Spinal cord (tissue), 10 donors: ENCODE measurements around the gene NPAS3. TPM values are rescaled to one million over a fixed set of nuclear protein-coding genes. Genes with fewer than 3 reads are reported as not detected.
A peak's percentile ranks its signal among the peaks of the same experiment; 100 is the strongest.

Experiments used
- DNase-seq, 6 donors: peaks; one replicate each; pipeline versions ENCODE4 v3.0.0 to v3.0.0-alpha.2; 2013 to 2015; ENCODE audit warnings: low spot score in 6 of 6, low read depth in 4 of 6
- H3K27ac ChIP-seq: one replicate; pipeline ENCODE4 v1.5.1; 2013; ENCODE audit warnings: low read depth, low read length, control low read depth
- H3K27me3 ChIP-seq: one replicate; pipeline ENCODE4 v1.6.1; 2013; ENCODE audit warnings: low read length; ENCODE audit not compliant: control insufficient read depth, insufficient read depth
- H3K36me3 ChIP-seq: one replicate; pipeline ENCODE4 v1.6.1; 2013; ENCODE audit warnings: low read length; ENCODE audit not compliant: control insufficient read depth, insufficient read depth
- H3K4me1 ChIP-seq: one replicate; pipeline ENCODE4 v1.6.1; 2013; ENCODE audit warnings: low read length; ENCODE audit not compliant: control insufficient read depth, insufficient read depth
- H3K4me3 ChIP-seq: one replicate; pipeline ENCODE4 v1.5.1; 2013; ENCODE audit warnings: low read depth, low read length, control low read depth
- H3K9me3 ChIP-seq: one replicate; pipeline ENCODE4 v1.6.1; 2013; ENCODE audit warnings: low read length; ENCODE audit not compliant: control insufficient read depth, insufficient read depth
- WGBS: methylation state at CpG from one replicate; pipeline ENCODE4 v1.1.5; 2013; ENCODE audit warnings: missing lambda C conversion rate; ENCODE audit not compliant: insufficient coverage; 5-methylcytosine and 5-hydroxymethylcytosine counted together
- polyA plus RNA-seq, 2 donors: library from polyadenylated mRNA; unstranded; fragments of 120-200 nt; gene quantifications; one replicate each; pipeline ENCODE4 v1.2.1, GENCODE V29; 2013; ENCODE audit not compliant: insufficient read length in 2 of 2
- total RNA-seq, 2 donors: library from RNA; depleted of rRNA in 1 of 2; stranded (reverse); fragments of 120-200 nt in 1 of 2; fragments of >200 nt in 1 of 2; gene quantifications; one replicate each; pipeline versions ENCODE4 v1.2.3 to v1.2.4, GENCODE V29; 2013 to 2014
- donor health status: healthy.

NPAS3 gene
- total and polyA plus RNA-seq, 4 donors: 23.2 to 77.3 (median 50.8) TPM

DNA sequence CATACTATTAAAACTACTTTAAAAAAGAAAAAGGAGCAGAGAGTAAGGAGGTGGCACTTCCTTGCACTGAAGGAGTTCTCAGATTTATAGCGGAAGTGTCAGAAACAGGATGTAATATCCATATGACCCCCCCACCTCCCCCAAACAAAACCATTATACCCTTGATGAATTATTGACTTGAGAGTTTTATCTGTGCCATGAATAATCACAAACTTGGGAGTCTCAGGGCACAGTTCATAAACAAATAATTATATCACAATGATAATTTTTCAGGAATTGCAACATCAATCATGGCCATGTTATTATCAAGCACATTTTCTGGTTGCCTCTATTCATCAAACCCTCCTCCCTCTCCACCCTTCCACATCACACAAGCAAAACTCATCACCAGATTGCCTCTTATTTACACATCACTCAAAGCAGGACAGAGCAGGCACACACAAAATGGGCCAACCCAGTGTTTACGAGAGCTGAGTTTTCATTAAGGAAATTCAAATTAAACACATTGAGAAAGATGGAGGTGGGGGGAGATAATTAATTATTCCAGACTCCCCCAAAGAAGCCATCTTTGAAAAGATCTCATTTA is 870.8 kb downstream of the NPAS3 start:
- Histone ChIP-seq H3K36me3 (no peaks in the 10 kb centered on the region), H3K27ac (no peak overlapping the region), H3K4me1 (no peaks in the 10 kb centered on the region), H3K9me3 (no peaks in the 10 kb centered on the region), H3K27me3 (no peaks in the 10 kb centered on the region), H3K4me3 (no peak overlapping the region)
- no CpG with 5 or more reads among the region's 2 CpGs for WGBS
- peak in 1 of 6 donors; percentile 59 for DNase-seq

DNA sequence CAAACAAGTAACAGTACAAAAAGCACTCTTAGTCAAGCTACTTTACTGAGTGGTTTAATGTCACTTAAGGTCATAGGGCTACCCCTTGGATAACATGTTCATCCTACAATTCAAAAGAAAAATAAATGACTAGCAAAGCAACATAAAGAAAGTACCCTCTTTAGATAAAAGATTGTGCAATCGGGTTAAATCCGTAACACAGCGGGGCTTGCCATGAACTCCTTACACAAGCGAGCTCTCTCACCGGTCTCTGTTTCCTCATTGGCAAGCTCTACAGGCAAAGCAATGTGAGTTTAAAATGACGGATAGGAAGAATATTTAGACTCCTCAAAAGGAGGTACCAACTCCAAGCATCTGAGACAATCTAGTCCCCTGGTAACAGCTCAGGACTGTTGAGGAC is 871.6 kb downstream of the NPAS3 start:
- H3K4me3 ChIP-seq: no peak overlapping the region
- no peaks in the 10 kb centered on the region for H3K9me3 ChIP-seq
- H3K27ac ChIP-seq: no peak overlapping the region
- H3K4me1 ChIP-seq: no peaks in the 10 kb centered on the region
- DNase-seq: no peak
- H3K36me3 ChIP-seq: no peaks in the 10 kb centered on the region
- H3K27me3 ChIP-seq: no peaks in the 10 kb centered on the region
- WGBS: no CpG with 5 or more reads among the region's 6 CpGs

DNA sequence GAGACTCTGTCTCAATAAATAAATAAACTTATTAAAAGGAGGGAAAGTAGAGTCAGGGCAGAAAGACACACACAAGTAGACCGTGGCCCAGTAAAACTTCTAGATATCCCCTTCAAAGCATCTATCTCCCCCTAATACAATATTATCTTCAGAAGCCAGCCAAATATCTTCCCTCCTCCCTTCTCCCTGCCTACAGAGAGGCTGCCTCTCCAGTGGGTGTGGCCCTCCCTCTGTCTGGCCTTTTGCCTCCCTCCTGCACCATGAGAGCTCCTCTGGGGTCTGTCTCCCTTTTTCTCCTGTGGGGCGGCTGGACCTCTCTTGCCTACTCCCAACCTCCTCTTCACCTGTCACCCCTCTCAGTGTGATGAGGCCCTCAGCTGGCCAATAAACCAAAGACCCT is 873.0 kb downstream of the NPAS3 start:
- H3K4me3 ChIP-seq: no peak overlapping the region
- no peaks in the 10 kb centered on the region for H3K36me3 ChIP-seq
- H3K4me1 ChIP-seq: no peaks in the 10 kb centered on the region
- no peak for DNase-seq
- H3K27me3 ChIP-seq: no peaks in the 10 kb centered on the region
- H3K9me3 ChIP-seq: no peaks in the 10 kb centered on the region
- 100% methylated on average over 1 of the region's 2 CpGs for WGBS
- no peak overlapping the region for H3K27ac ChIP-seq

DNA sequence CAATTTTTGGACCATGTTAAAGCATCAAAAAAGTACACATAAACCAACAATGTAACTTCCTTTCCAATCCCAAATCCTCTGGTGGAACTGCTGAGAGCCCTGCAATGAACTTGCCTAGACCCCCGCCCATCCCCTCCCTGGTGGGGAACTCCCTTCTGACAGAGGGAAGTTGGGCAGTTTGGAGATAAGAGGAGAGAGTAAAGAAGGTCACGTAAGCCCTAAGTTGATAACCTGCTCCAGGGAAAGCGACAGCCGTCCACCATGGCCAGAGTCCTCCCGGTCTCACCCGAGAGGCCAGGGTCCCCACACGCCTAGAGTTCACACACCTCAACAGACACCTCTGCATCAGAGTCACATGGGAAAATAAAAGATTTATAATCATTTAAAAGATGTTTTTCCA is 873.5 kb downstream of the NPAS3 start:
- WGBS: no CpG with 5 or more reads among the region's 7 CpGs
- no peak overlapping the region for H3K27ac ChIP-seq
- H3K27me3 ChIP-seq: no peaks in the 10 kb centered on the region
- no peak for DNase-seq
- H3K36me3 ChIP-seq: no peaks in the 10 kb centered on the region
- no peaks in the 10 kb centered on the region for H3K4me1 ChIP-seq
- no peak overlapping the region for H3K4me3 ChIP-seq
- no peaks in the 10 kb centered on the region for H3K9me3 ChIP-seq

DNA sequence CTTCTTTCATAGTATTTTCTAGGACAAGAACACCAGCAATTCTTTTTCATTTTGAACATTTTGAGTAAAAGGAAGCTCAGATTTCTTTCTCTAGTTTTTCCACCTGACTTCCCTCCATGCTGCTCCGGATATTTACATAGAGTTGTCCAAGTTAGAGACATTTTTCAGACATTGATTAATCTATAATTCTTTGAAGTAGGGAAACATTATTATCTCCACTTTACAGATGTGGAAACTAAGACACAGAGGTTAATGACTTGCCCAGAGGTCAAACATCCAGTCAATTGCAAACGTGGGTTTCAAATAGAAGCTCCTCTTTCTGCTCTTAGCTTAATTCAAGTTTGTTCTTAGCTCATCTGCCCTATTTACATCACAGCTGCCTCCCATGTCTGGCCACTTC is 873.9 kb downstream of the NPAS3 start:
- H3K27ac ChIP-seq: no peak overlapping the region
- no peaks in the 10 kb centered on the region for H3K36me3 ChIP-seq
- no peaks in the 10 kb centered on the region for H3K9me3 ChIP-seq
- H3K4me1 ChIP-seq: no peaks in the 10 kb centered on the region
- H3K27me3 ChIP-seq: no peaks in the 10 kb centered on the region
- H3K4me3 ChIP-seq: no peak overlapping the region
- WGBS: 14% methylated on average over 1 of the region's 2 CpGs
- no peak for DNase-seq

DNA sequence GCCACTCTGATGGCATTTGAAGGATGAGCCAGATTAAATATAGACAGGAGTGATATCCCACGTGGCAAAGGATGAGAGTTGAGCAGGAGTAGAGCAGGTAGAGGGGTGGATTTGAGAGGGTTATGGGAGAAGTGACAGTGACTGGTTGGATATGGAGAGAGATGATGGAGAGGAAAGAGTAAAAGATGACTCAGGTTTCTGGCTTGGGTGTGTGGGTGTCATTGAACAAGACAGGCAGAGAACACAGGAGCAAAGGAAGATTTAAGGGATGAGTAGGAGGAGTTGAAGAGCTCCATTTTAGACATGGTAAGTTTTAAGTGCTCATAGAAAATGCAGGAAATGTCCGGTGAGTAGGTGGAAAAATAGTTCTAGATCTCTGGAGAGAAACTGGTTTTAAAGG is 875.3 kb downstream of the NPAS3 start:
- no peaks in the 10 kb centered on the region for H3K4me1 ChIP-seq
- H3K9me3 ChIP-seq: no peaks in the 10 kb centered on the region
- 29% methylated on average over 2 of the region's 2 CpGs for WGBS
- no peaks in the 10 kb centered on the region for H3K27me3 ChIP-seq
- H3K27ac ChIP-seq: no peak overlapping the region
- H3K36me3 ChIP-seq: no peaks in the 10 kb centered on the region
- no peak overlapping the region for H3K4me3 ChIP-seq
- DNase-seq: no peak

DNA sequence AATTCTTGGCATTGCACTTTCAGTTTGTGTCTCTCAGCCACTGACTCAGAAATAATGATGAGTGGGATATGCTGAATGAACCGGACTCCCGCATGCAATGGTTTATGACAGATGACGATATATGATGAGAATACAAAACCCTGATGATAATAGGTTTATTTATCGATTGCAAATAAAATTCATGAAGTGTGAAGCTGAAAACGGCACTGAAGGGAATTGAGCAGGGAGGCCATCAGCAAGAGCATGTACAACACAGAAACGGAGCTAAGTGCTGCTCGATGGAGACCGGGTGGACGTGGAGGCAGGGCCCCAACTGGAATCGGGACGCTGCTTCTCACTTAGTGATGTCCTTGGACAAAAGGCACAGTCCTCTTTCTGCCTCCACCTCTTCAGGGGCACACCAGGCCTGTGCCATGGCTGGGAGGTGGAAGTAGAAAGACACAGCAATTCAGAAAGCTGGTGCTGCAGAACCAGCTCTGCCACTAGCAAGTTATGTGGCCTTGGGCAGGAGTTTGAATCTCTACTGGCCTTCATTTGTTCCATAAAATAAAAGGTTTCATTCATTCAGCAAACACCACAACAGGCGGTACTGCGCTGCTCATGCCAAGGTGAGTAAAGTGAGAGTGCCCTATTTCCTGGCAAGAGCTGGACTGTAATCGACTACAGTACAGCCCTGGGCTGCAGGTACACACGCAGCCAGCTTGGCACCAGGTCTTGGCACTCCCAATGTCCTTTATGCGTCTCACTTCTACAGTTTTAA is 895.2 kb downstream of the NPAS3 start:
- no peaks in the 10 kb centered on the region for H3K36me3 ChIP-seq
- DNase-seq: peak in 1 of 6 donors; percentile 75
- no peaks in the 10 kb centered on the region for H3K9me3 ChIP-seq
- peaks cover 6% of the 10 kb centered on the region for H3K4me1 ChIP-seq
- H3K4me3 ChIP-seq: no peak overlapping the region
- 71% methylated on average over 16 of the region's 16 CpGs for WGBS
- H3K27me3 ChIP-seq: no peaks in the 10 kb centered on the region
- H3K27ac ChIP-seq: no peak overlapping the region

DNA sequence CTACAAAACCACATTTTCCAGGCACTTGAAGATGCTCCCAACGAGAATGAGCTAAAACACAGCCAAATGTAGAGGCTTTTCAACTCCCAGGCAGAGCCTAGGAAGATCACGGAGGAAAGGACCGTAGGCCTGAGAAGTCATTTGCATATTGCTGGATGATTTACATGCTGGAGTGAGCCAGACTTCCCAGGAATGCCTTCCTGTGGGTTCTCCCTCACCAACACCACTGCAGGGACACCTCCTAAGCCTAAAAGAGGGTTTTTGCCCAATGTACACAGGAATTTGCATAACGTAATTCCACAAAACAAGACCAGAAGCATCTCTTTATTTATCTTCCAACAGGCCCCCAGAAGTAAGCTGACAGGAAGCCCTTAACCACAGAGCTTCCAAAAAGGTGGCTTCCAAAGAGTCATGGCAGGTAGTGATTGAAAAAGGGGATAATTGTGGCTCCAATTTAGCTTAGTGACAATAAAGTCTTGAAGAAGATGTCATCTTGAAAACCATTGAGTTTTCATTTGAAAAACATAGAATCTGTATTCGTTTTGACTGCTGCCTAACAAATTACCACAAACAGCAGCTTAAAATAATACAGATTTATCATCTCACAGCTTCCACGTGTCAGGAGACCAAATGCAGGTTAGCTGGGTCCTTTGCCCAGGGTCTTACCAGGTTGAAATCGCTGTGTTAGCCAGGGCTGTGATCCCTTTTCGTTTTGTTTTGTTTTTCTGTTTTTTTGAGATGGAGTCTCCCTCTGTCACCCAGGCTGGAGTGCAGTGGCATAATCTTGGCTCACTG is 896.0 kb downstream of the NPAS3 start:
- Histone ChIP-seq H3K36me3 (no peaks in the 10 kb centered on the region), H3K9me3 (no peaks in the 10 kb centered on the region), H3K27me3 (no peaks in the 10 kb centered on the region), H3K27ac (no peak overlapping the region), H3K4me3 (no peak overlapping the region), H3K4me1 (peaks cover 6% of the 10 kb centered on the region)
- no peak for DNase-seq
- 72% methylated on average over 5 of the region's 8 CpGs for WGBS

DNA sequence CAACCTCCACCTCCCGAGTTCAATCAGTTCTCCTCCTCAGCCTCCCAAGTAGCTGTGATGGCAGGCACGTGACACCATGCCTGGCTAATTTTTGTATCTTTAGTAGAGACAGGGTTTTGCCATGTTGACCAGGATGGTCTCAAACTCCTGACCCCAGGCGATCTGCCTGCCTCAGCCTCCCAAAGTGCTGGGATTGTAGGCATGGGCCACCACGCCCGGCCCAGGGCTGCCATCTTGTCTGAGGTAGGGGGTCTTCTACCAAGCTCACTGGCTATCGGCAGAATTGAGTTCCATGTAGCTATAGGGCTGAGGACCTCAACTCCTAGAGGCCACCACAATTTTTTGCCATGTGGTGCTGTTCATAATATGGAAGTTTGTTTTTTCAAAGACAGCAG is 896.6 kb downstream of the NPAS3 start:
- H3K4me1 ChIP-seq: peaks cover 6% of the 10 kb centered on the region
- DNase-seq: no peak
- H3K9me3 ChIP-seq: no peaks in the 10 kb centered on the region
- no peak overlapping the region for H3K27ac ChIP-seq
- H3K27me3 ChIP-seq: no peaks in the 10 kb centered on the region
- H3K36me3 ChIP-seq: no peaks in the 10 kb centered on the region
- no peak overlapping the region for H3K4me3 ChIP-seq
- WGBS: 100% methylated on average over 3 of the region's 6 CpGs
